IMR-90 (cell line): ENCODE data around the gene DACH1. TPM values are rescaled to one million over a fixed set of nuclear protein-coding genes. Genes with fewer than 3 reads are reported as not detected.

ENCODE experiments used
- ATAC-seq: fragments of 200-7000 bp; cut with Tn5 transposase; 2 replicates; pipeline ENCODE4 v1.9.1; 2020; ENCODE audit warnings: low read depth, mild to moderate bottlenecking, moderate library complexity
- BruUV-seq: library from RNA; stranded (reverse); fragments of 400-500 nt; replicated peaks from 2 replicates; lab custom pipeline; 2021; lab: Mats Ljungman, UMichigan
- CTCF ChIA-PET: fragments of 300-600 bp; formaldehyde crosslinking; extraction: SDS; loops from one replicate; lab custom pipeline; 2021; ENCODE audit warnings: antibody characterized with exemption; lab: Yijun Ruan, JAX
- POLR2A ChIA-PET: fragments of 300-600 bp; sonication (Branson Sonifier 250); formaldehyde crosslinking; loops from one replicate; lab custom pipeline; 2022; ENCODE audit warnings: antibody characterized with exemption; ENCODE audit not compliant: unreplicated experiment; lab: Charles Lee
- DNase-seq: peaks from one replicate; pipeline ENCODE4 v3.0.0; 2013
- H2AFZ ChIP-seq: replicated peaks from 2 replicates; pipeline ENCODE3; 2013; ENCODE audit warnings: low read length, mild to moderate bottlenecking; ENCODE audit not compliant: poor library complexity
- H2AK5ac ChIP-seq: 2 replicates; pipeline ENCODE4 v1.6.1; 2013; ENCODE audit warnings: low read depth, low read length, inconsistent platforms
- H2AK9ac ChIP-seq: replicated peaks from 2 replicates; pipeline ENCODE3; 2013; ENCODE audit warnings: mild to moderate bottlenecking, low read depth, low read length, moderate library complexity; ENCODE audit not compliant: poor library complexity
- H2BK120ac ChIP-seq: 2 replicates; pipeline ENCODE4 v1.6.1; 2013; ENCODE audit warnings: low read depth, low read length, inconsistent platforms
- H2BK15ac ChIP-seq: 3 replicates; pipeline ENCODE4 v1.6.1; 2013; ENCODE audit warnings: low read depth, low read length, inconsistent platforms
- H2BK20ac ChIP-seq: 2 replicates; pipeline ENCODE4 v1.6.1; 2013; ENCODE audit warnings: low read depth, mild to moderate bottlenecking, inconsistent platforms, low read length, moderate library complexity
- H2BK5ac ChIP-seq: 2 replicates; pipeline ENCODE4 v1.6.1; 2013; ENCODE audit warnings: mild to moderate bottlenecking, low read depth, low read length, inconsistent platforms; ENCODE audit not compliant: poor library complexity, severe bottlenecking
- H3K14ac ChIP-seq: replicated peaks from 2 replicates; pipeline ENCODE4 v1.6.1; 2013; ENCODE audit warnings: low read depth, low read length, inconsistent platforms
- H3K18ac ChIP-seq: 2 replicates; pipeline ENCODE4 v1.6.1; 2013; ENCODE audit warnings: low read depth, low read length, control low read depth
- H3K23ac ChIP-seq: 2 replicates; pipeline ENCODE4 v1.6.1; 2013; ENCODE audit warnings: low read depth, low read length, inconsistent platforms
- H3K27ac ChIP-seq: 2 replicates; pipeline ENCODE4 v1.5.1; 2013; ENCODE audit warnings: mild to moderate bottlenecking, control low read depth, low read length; ENCODE audit not compliant: insufficient read depth
- H3K27me3 ChIP-seq: 2 replicates; pipeline ENCODE4 v1.6.1; 2013; ENCODE audit warnings: low read length; ENCODE audit not compliant: control insufficient read depth, insufficient read depth
- H3K36me3 ChIP-seq: 2 replicates; pipeline ENCODE4 v1.6.1; 2013; ENCODE audit warnings: low read length, mixed read lengths; ENCODE audit not compliant: control insufficient read depth, insufficient read depth
- H3K4ac ChIP-seq: 2 replicates; pipeline ENCODE4 v1.6.1; 2013; ENCODE audit warnings: low read depth, low read length, inconsistent platforms
- H3K4me1 ChIP-seq: 2 replicates; pipeline ENCODE4 v1.6.1; 2013; ENCODE audit warnings: low read length, mixed read lengths; ENCODE audit not compliant: control insufficient read depth, insufficient read depth
- H3K4me2 ChIP-seq: 2 replicates; pipeline ENCODE4 v1.6.1; 2013; ENCODE audit warnings: low read depth, mild to moderate bottlenecking, control low read depth, low read length, moderate library complexity
- H3K4me3 ChIP-seq: 2 replicates; pipeline ENCODE4 v1.5.1; 2013; ENCODE audit warnings: low read depth, mild to moderate bottlenecking, control low read depth, low read length, moderate library complexity; ENCODE audit not compliant: insufficient read depth
- H3K56ac ChIP-seq: 2 replicates; pipeline ENCODE4 v1.6.1; 2013; ENCODE audit warnings: low read length, inconsistent platforms; ENCODE audit not compliant: insufficient read depth; ENCODE audit errors: extremely low read depth
- H3K79me1 ChIP-seq, 2 experiments: 2 replicates each; pipeline ENCODE4 v1.6.1; 2013; ENCODE audit warnings: low read length in 2 of 2, inconsistent platforms in 1 of 2, low read depth in 1 of 2
- H3K9ac ChIP-seq: 2 replicates; pipeline ENCODE4 v1.6.1; 2013; ENCODE audit warnings: low read depth, low read length, control low read depth
- H3K9me1 ChIP-seq: 2 replicates; pipeline ENCODE4 v1.6.1; 2013; ENCODE audit warnings: low read length, inconsistent platforms; ENCODE audit not compliant: insufficient read depth
- H3K9me3 ChIP-seq: 2 replicates; pipeline ENCODE4 v1.6.1; 2013; ENCODE audit warnings: low read length; ENCODE audit not compliant: control insufficient read depth, insufficient read depth
- H4K20me1 ChIP-seq: 2 replicates; pipeline ENCODE4 v1.6.1; 2013; ENCODE audit warnings: low read length, inconsistent platforms; ENCODE audit not compliant: insufficient read depth
- H4K5ac ChIP-seq: 2 replicates; pipeline ENCODE4 v1.6.1; 2013; ENCODE audit warnings: mild to moderate bottlenecking, low read depth, low read length, control low read depth
- H4K8ac ChIP-seq, 2 experiments: 2 replicates each; pipeline ENCODE4 v1.6.1; 2013; ENCODE audit warnings: low read depth in 2 of 2, low read length in 2 of 2, control low read depth in 1 of 2, inconsistent platforms in 1 of 2
- H4K91ac ChIP-seq: 2 replicates; pipeline ENCODE4 v1.6.1; 2013; ENCODE audit warnings: low read depth, low read length, inconsistent platforms; ENCODE audit not compliant: insufficient read depth
- BHLHE40 ChIP-seq: fragments of 150-350 bp; IDR thresholded peaks from 2 replicates; pipeline ENCODE4 v1.6.1; 2016; ENCODE audit warnings: mild to moderate bottlenecking, low read depth, low read length
- MAFK ChIP-seq: IDR thresholded peaks from 2 replicates; pipeline ENCODE4 v1.6.1; 2012; ENCODE audit warnings: low read depth, low read length, improper control_type of control experiment
- MAZ ChIP-seq: IDR thresholded peaks from 2 replicates; pipeline ENCODE4 v1.6.1; 2012; ENCODE audit warnings: low read depth, mild to moderate bottlenecking, low read length, improper control_type of control experiment, moderate library complexity, borderline replicate concordance
- MXI1 ChIP-seq: IDR thresholded peaks from 2 replicates; pipeline ENCODE4 v1.6.1; 2012; ENCODE audit warnings: low read depth, mild to moderate bottlenecking, low read length, moderate library complexity, borderline replicate concordance
- NFE2L2 ChIP-seq: fragments of 150-350 bp; IDR thresholded peaks from 2 replicates; pipeline ENCODE4 v1.6.1; 2016; ENCODE audit warnings: low read depth, mild to moderate bottlenecking, low read length
- SMC3 ChIP-seq: fragments of 150-350 bp; IDR thresholded peaks from 2 replicates; pipeline ENCODE4 v1.6.1; 2016; ENCODE audit warnings: low read depth, mild to moderate bottlenecking, antibody characterized with exemption, low read length, moderate library complexity
- WGBS, 2 experiments: methylation state at CpG; one replicate each; pipeline versions ENCODE4 v1.1.5 to v1.1.7; 2013; ENCODE audit warnings: missing lambda C conversion rate in 2 of 2; ENCODE audit not compliant: insufficient read length in 1 of 2; ENCODE audit errors: extremely low coverage in 2 of 2; 5-methylcytosine and 5-hydroxymethylcytosine counted together
- dilution Hi-C: fragments of 300-500 bp; cut with HindIII; formaldehyde crosslinking; loops from one replicate; pipeline ENCODE4 v1.14.3; 2018; ENCODE audit warnings: low sequenced_read_pairs; ENCODE audit not compliant: unreplicated experiment
- in situ Hi-C: fragments of 300-500 bp; cut with MboI; formaldehyde crosslinking; loops from 3 replicates; pipeline ENCODE4 v1.14.3; 2019; ENCODE audit warnings: low sequenced_read_pairs, inconsistent platforms, mixed read lengths
- intact Hi-C: fragments of 100-400 bp; cut with micrococcal nuclease; formaldehyde crosslinking; loops from 2 replicates; pipeline ENCODE4 v1.10.0; 2022
- polyA plus RNA-seq, 3 experiments: library from polyadenylated mRNA; depleted of rRNA; stranded (reverse); fragments of >200 nt; gene quantifications; 2 replicates each; pipeline ENCODE4 v1.2.3, GENCODE V29; 2012; ENCODE audit warnings: low replicate concordance in 1 of 3
- total RNA-seq: library from RNA; depleted of rRNA; stranded (reverse); fragments of >200 nt; gene quantifications from 2 replicates; pipeline ENCODE4 v1.2.3, GENCODE V29; 2012

DACH1 gene
- total and polyA plus RNA-seq, 2 of the 4 experiments (the other 2 are of a cell fraction), result not detected

GRCh38 chr13:71851498-71852409, 15.2 kb downstream of the DACH1 start:
- H3K27me3 ChIP-seq, result no peaks in the 10 kb centered on the region
- ATAC-seq (no peak), DNase-seq (no peak)
- no peak overlapping the region for H3K9ac ChIP-seq
- H3K4me2 ChIP-seq, result no peak overlapping the region
- no peak overlapping the region for H2AFZ ChIP-seq
- BruUV-seq, result no TSS peak
- no peaks in the 10 kb centered on the region for H4K20me1 ChIP-seq
- H3K14ac ChIP-seq, result no peak overlapping the region
- H3K23ac ChIP-seq, result no peak overlapping the region
- H3K79me1 ChIP-seq, result no peaks in the 10 kb centered on the region
- H3K9me1 ChIP-seq, result no peaks in the 10 kb centered on the region
- no peak overlapping the region for H4K8ac ChIP-seq
- no peak overlapping the region for H2BK120ac ChIP-seq
- no peak overlapping the region for H3K56ac ChIP-seq
- TF ChIP-seq SMC3 (no peak), BHLHE40 (no peak), MAZ (no peak), MXI1 (no peak), NFE2L2 (no peak), MAFK (no peak)
- H2BK5ac ChIP-seq, result no peak overlapping the region
- intact Hi-C loops, result no loop called here
- in situ Hi-C loops, result no loop called here
- no CpG with 5 or more reads among the region's 9 CpGs for WGBS, 2 experiments
- no peak overlapping the region for H3K4me3 ChIP-seq
- dilution Hi-C loops, result no loop called here
- H3K18ac ChIP-seq, result no peak overlapping the region
- no peaks in the 10 kb centered on the region for H3K36me3 ChIP-seq
- H2BK15ac ChIP-seq, result no peak overlapping the region
- CTCF ChIA-PET, result interaction anchor here (0.6 kb wide), 1 partner anchor 611 kb away, joined by 3 read pairs; no protein-coding TSS in a partner anchor
- POLR2A ChIA-PET, result no interaction called here
- H3K4me1 ChIP-seq, result no peaks in the 10 kb centered on the region
- no peak overlapping the region for H2AK5ac ChIP-seq
- H3K4ac ChIP-seq, result no peak overlapping the region
- H2BK20ac ChIP-seq, result no peak overlapping the region
- H4K91ac ChIP-seq, result no peak overlapping the region
- no peak overlapping the region for H3K27ac ChIP-seq
- H4K5ac ChIP-seq, result no peak overlapping the region
- H2AK9ac ChIP-seq, result no peak overlapping the region
- no peaks in the 10 kb centered on the region for H3K9me3 ChIP-seq
